ENCODE results near the gene NOL4L.

The NOL4L gene

GRCh38 chr20:32569380-32570305, 15.5 kb downstream of the NOL4L start:
- no peaks in the 10 kb centered on the region for H3K9me3 ChIP-seq (ENCODE audit: control insufficient read depth, insufficient read depth, low read length)
- no peak overlapping the region for H3K9ac ChIP-seq (ENCODE audit: low read depth, low read length)
- peaks cover 2% of the 10 kb centered on the region for H3K4me1 ChIP-seq (ENCODE audit: control insufficient read depth, insufficient read depth, low read length)
- H3K4me3 ChIP-seq (ENCODE audit: low read depth, low read length), result no peak overlapping the region
- no peaks in the 10 kb centered on the region for H3K36me3 ChIP-seq (ENCODE audit: control insufficient read depth, insufficient read depth, low read length)
- H3K27me3 ChIP-seq (ENCODE audit: control insufficient read depth, insufficient read depth, low read length), result no peaks in the 10 kb centered on the region

GRCh38 chr20:32569018-32569379, 16.1 kb downstream of the NOL4L start:
- H3K36me3 ChIP-seq (ENCODE audit: control insufficient read depth, insufficient read depth, low read length), result no peaks in the 10 kb centered on the region
- H3K9ac ChIP-seq (ENCODE audit: low read depth, low read length), result no peak overlapping the region
- no peaks in the 10 kb centered on the region for H3K9me3 ChIP-seq (ENCODE audit: control insufficient read depth, insufficient read depth, low read length)
- peaks cover 2% of the 10 kb centered on the region for H3K4me1 ChIP-seq (ENCODE audit: control insufficient read depth, insufficient read depth, low read length)
- H3K4me3 ChIP-seq (ENCODE audit: low read depth, low read length), result no peak overlapping the region
- H3K27me3 ChIP-seq (ENCODE audit: control insufficient read depth, insufficient read depth, low read length), result no peaks in the 10 kb centered on the region

GRCh38 chr20:32567384-32568178, 17.6 kb downstream of the NOL4L start:
- no peaks in the 10 kb centered on the region for H3K27me3 ChIP-seq (ENCODE audit: control insufficient read depth, insufficient read depth, low read length)
- no peaks in the 10 kb centered on the region for H3K9me3 ChIP-seq (ENCODE audit: control insufficient read depth, insufficient read depth, low read length)
- no peak overlapping the region for H3K9ac ChIP-seq (ENCODE audit: low read depth, low read length)
- peaks cover 2% of the 10 kb centered on the region for H3K4me1 ChIP-seq (ENCODE audit: control insufficient read depth, insufficient read depth, low read length)
- no peaks in the 10 kb centered on the region for H3K36me3 ChIP-seq (ENCODE audit: control insufficient read depth, insufficient read depth, low read length)
- no peak overlapping the region for H3K4me3 ChIP-seq (ENCODE audit: low read depth, low read length)

GRCh38 chr20:32566379-32567374, 18.5 kb downstream of the NOL4L start:
- Histone ChIP-seq H3K9me3 (ENCODE audit: control insufficient read depth, insufficient read depth, low read length) (no peaks in the 10 kb centered on the region), H3K27me3 (ENCODE audit: control insufficient read depth, insufficient read depth, low read length) (no peaks in the 10 kb centered on the region), H3K9ac (ENCODE audit: low read depth, low read length) (no peak overlapping the region), H3K4me1 (ENCODE audit: control insufficient read depth, insufficient read depth, low read length) (peaks cover 2% of the 10 kb centered on the region), H3K36me3 (ENCODE audit: control insufficient read depth, insufficient read depth, low read length) (no peaks in the 10 kb centered on the region), H3K4me3 (ENCODE audit: low read depth, low read length) (no peak overlapping the region)

- H3K4me1 ChIP-seq (ENCODE audit: control insufficient read depth, insufficient read depth, low read length), result peaks cover 2% of the 10 kb centered on the region
- H3K9ac ChIP-seq (ENCODE audit: low read depth, low read length), result no peak overlapping the region
- no peaks in the 10 kb centered on the region for H3K36me3 ChIP-seq (ENCODE audit: control insufficient read depth, insufficient read depth, low read length)
- H3K4me3 ChIP-seq (ENCODE audit: low read depth, low read length), result no peak overlapping the region
- no peaks in the 10 kb centered on the region for H3K27me3 ChIP-seq (ENCODE audit: control insufficient read depth, insufficient read depth, low read length)
- no peaks in the 10 kb centered on the region for H3K9me3 ChIP-seq (ENCODE audit: control insufficient read depth, insufficient read depth, low read length)
Observed at GRCh38 chr20:32565735-32566032, 19.4 kb downstream of the NOL4L start.

GRCh38 chr20:32564921-32565734, 20.0 kb downstream of the NOL4L start:
- Histone ChIP-seq H3K9ac (ENCODE audit: low read depth, low read length) (no peak overlapping the region), H3K9me3 (ENCODE audit: control insufficient read depth, insufficient read depth, low read length) (no peaks in the 10 kb centered on the region)

GRCh38 chr20:32564440-32564839, 20.7 kb downstream of the NOL4L start:
- Histone ChIP-seq H3K27me3 (ENCODE audit: control insufficient read depth, insufficient read depth, low read length) (no peaks in the 10 kb centered on the region), H3K4me1 (ENCODE audit: control insufficient read depth, insufficient read depth, low read length) (no peaks in the 10 kb centered on the region), H3K9ac (ENCODE audit: low read depth, low read length) (no peak overlapping the region), H3K9me3 (ENCODE audit: control insufficient read depth, insufficient read depth, low read length) (no peaks in the 10 kb centered on the region), H3K36me3 (ENCODE audit: control insufficient read depth, insufficient read depth, low read length) (no peaks in the 10 kb centered on the region), H3K4me3 (ENCODE audit: low read depth, low read length) (no peak overlapping the region)

More at GRCh38 chr20:32564921-32565734, 20.0 kb downstream of the NOL4L start:
- no peak overlapping the region for H3K4me3 ChIP-seq (ENCODE audit: low read depth, low read length)
- H3K4me1 ChIP-seq (ENCODE audit: control insufficient read depth, insufficient read depth, low read length), result no peaks in the 10 kb centered on the region
- H3K36me3 ChIP-seq (ENCODE audit: control insufficient read depth, insufficient read depth, low read length), result no peaks in the 10 kb centered on the region
- no peaks in the 10 kb centered on the region for H3K27me3 ChIP-seq (ENCODE audit: control insufficient read depth, insufficient read depth, low read length)

- Histone ChIP-seq H3K4me3 (ENCODE audit: low read depth, low read length) (no peak overlapping the region), H3K9ac (ENCODE audit: low read depth, low read length) (no peak overlapping the region), H3K4me1 (ENCODE audit: control insufficient read depth, insufficient read depth, low read length) (no peaks in the 10 kb centered on the region), H3K9me3 (ENCODE audit: control insufficient read depth, insufficient read depth, low read length) (no peaks in the 10 kb centered on the region), H3K36me3 (ENCODE audit: control insufficient read depth, insufficient read depth, low read length) (no peaks in the 10 kb centered on the region), H3K27me3 (ENCODE audit: control insufficient read depth, insufficient read depth, low read length) (no peaks in the 10 kb centered on the region)
Observed at GRCh38 chr20:32563311-32564272, 21.5 kb downstream of the NOL4L start.

GRCh38 chr20:32562495-32562911, 22.6 kb downstream of the NOL4L start:
- H3K9me3 ChIP-seq (ENCODE audit: control insufficient read depth, insufficient read depth, low read length), result no peaks in the 10 kb centered on the region
- no peaks in the 10 kb centered on the region for H3K27me3 ChIP-seq (ENCODE audit: control insufficient read depth, insufficient read depth, low read length)
- H3K9ac ChIP-seq (ENCODE audit: low read depth, low read length), result no peak overlapping the region
- H3K4me3 ChIP-seq (ENCODE audit: low read depth, low read length), result no peak overlapping the region
- H3K36me3 ChIP-seq (ENCODE audit: control insufficient read depth, insufficient read depth, low read length), result no peaks in the 10 kb centered on the region
- H3K4me1 ChIP-seq (ENCODE audit: control insufficient read depth, insufficient read depth, low read length), result no peaks in the 10 kb centered on the region

Measured in iPS-15b (cell line).